ENCODE measurements around the gene EXT2. TPM values are rescaled to one million over a fixed set of nuclear protein-coding genes. Genes with fewer than 3 reads are reported as not detected.

Gene EXT2
- total RNA-seq, 1 donor from 2014 or later, result 73.9 TPM

DNA sequence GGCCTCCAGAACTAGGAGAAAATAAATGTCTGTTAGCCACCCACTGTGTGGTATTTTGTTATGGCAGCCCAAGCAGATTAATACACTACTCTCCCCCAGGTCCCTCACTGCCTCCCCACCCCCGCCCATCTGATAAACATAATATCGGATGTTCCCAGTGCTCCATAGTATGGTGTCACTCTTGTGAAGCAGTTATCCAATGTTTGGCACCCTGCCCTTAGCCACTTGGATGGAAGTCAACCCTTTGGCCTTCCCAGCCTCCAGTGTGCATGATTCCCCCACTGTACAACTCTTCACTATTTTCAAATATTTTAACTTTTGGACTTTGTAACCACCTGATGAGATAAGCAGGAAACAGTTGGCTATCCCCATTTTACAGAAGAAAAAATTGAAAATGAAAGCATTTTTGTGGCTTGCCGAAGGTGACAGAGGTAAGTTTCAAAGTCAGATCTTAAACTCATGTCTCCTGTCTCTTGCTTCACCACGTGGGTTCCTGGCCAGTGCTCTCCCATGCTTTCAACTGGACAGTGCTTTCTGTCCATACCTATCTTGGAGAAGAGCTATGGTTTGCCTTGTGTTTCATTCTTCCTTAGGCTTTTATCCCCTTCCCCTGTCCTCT is 161.3 kb downstream of the EXT2 start:
- no peak for DNase-seq (ENCODE audit: low spot score, unreplicated experiment)
- Mint-ChIP-seq H3K27ac (no peak overlapping the region), H3K36me3 (ENCODE audit: insufficient read depth) (peaks cover 9% of the 10 kb centered on the region), H3K9me3 (ENCODE audit: low read depth) (peaks cover 20% of the 10 kb centered on the region), H3K27me3 (no peaks in the 10 kb centered on the region), H3K4me3 (ENCODE audit: low read depth) (no peak overlapping the region), H3K4me1 (ENCODE audit: low read depth) (peaks cover 4% of the 10 kb centered on the region)
- TF ChIP-seq CTCF (IDR thresholded peaks at IDR 0.05; ENCODE audit: unreplicated experiment), result no peak

GRCh38 chr11:44257338-44258189 is 162.1 kb downstream of the EXT2 start:
- no peak overlapping the region for H3K27ac Mint-ChIP-seq
- peaks cover 4% of the 10 kb centered on the region for H3K36me3 Mint-ChIP-seq (ENCODE audit: insufficient read depth)
- H3K9me3 Mint-ChIP-seq (ENCODE audit: low read depth), result peaks cover 12% of the 10 kb centered on the region
- peaks cover 4% of the 10 kb centered on the region for H3K4me1 Mint-ChIP-seq (ENCODE audit: low read depth)
- H3K4me3 Mint-ChIP-seq (ENCODE audit: low read depth), result no peak overlapping the region
- H3K27me3 Mint-ChIP-seq, result peaks cover 2% of the 10 kb centered on the region
- no peak for DNase-seq (ENCODE audit: low spot score, unreplicated experiment)
- no peak for TF ChIP-seq CTCF (IDR thresholded peaks at IDR 0.05; ENCODE audit: unreplicated experiment)

- Mint-ChIP-seq H3K4me3 (ENCODE audit: low read depth) (no peak overlapping the region), H3K36me3 (ENCODE audit: insufficient read depth) (no peaks in the 10 kb centered on the region), H3K9me3 (ENCODE audit: low read depth) (peaks cover 6% of the 10 kb centered on the region), H3K27me3 (peaks cover 5% of the 10 kb centered on the region), H3K4me1 (ENCODE audit: low read depth) (peaks cover 4% of the 10 kb centered on the region), H3K27ac (no peak overlapping the region)
- DNase-seq (ENCODE audit: low spot score, unreplicated experiment), result no peak
- TF ChIP-seq CTCF (IDR thresholded peaks at IDR 0.05; ENCODE audit: unreplicated experiment), result no peak
These were observed 162.7 kb downstream of the EXT2 start for GRCh38 chr11:44258190-44258489.

GRCh38 chr11:44258839-44259420 is 163.5 kb downstream of the EXT2 start:
- no peak for DNase-seq (ENCODE audit: low spot score, unreplicated experiment)
- no peak for TF ChIP-seq CTCF (IDR thresholded peaks at IDR 0.05; ENCODE audit: unreplicated experiment)
- no peaks in the 10 kb centered on the region for H3K9me3 Mint-ChIP-seq (ENCODE audit: low read depth)
- no peaks in the 10 kb centered on the region for H3K36me3 Mint-ChIP-seq (ENCODE audit: insufficient read depth)
- H3K4me1 Mint-ChIP-seq (ENCODE audit: low read depth), result peaks cover 4% of the 10 kb centered on the region
- no peak overlapping the region for H3K27ac Mint-ChIP-seq
- H3K4me3 Mint-ChIP-seq (ENCODE audit: low read depth), result no peak overlapping the region
- peaks cover 5% of the 10 kb centered on the region for H3K27me3 Mint-ChIP-seq

DNA sequence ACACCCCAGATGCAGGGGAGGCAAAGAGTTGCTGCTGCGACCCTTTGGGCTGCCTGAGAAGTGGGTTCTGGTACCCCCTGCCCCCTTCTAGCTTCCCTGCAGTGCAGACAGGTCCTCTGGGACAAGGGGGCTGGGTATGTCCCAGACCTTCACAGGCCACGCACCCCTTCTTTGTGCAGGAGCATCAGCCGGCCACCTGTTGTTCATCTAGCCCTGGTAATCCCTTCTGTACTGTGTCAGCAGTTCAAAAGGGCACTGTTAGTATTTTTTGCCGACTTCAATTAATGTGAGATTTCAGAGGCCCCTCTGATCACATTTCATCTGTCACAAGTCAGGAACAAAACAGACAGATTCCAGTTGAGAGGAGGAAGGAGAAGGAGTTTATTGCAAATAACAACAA is 164.6 kb downstream of the EXT2 start:
- Mint-ChIP-seq H3K27me3 (peaks cover 5% of the 10 kb centered on the region), H3K27ac (no peak overlapping the region), H3K4me1 (ENCODE audit: low read depth) (peaks cover 4% of the 10 kb centered on the region), H3K36me3 (ENCODE audit: insufficient read depth) (no peaks in the 10 kb centered on the region), H3K9me3 (ENCODE audit: low read depth) (no peaks in the 10 kb centered on the region), H3K4me3 (ENCODE audit: low read depth) (no peak overlapping the region)
- DNase-seq (ENCODE audit: low spot score, unreplicated experiment), result no peak
- TF ChIP-seq CTCF (IDR thresholded peaks at IDR 0.05; ENCODE audit: unreplicated experiment), result no peak

All from progenitor cell of endocrine pancreas (in vitro differentiated cells).